PC-3 (cell line): ENCODE measurements around the gene NAA38. TPM values are rescaled to one million over a fixed set of nuclear protein-coding genes. Genes with fewer than 3 reads are reported as not detected.

Experiments
- ATAC-seq: fragments of 200-7000 bp; cut with Tn5 transposase; 2 replicates; pipeline ENCODE4 v1.9.1; 2020; ENCODE audit warnings: mild to moderate bottlenecking, moderate library complexity
- BruUV-seq: library from RNA; stranded (reverse); fragments of 400-500 nt; replicated peaks from 2 replicates; lab custom pipeline; 2021; lab: Mats Ljungman, UMichigan
- CTCF ChIA-PET: fragments of 300-600 bp; sonication (Branson Sonifier 250); formaldehyde crosslinking; loops from one replicate; lab custom pipeline; 2022; ENCODE audit warnings: antibody characterized with exemption; lab: Charles Lee
- POLR2A ChIA-PET: fragments of 300-600 bp; sonication (Branson Sonifier 250); formaldehyde crosslinking; loops from one replicate; lab custom pipeline; 2022; ENCODE audit warnings: antibody characterized with exemption; ENCODE audit not compliant: unreplicated experiment; lab: Charles Lee
- DNase-seq: peaks from one replicate; pipeline ENCODE4 v3.0.0-alpha.2; 2015
- H2AFZ ChIP-seq: fragments of 300-600 bp; sonication (generic); 2 replicates; pipeline ENCODE4 v1.6.0; 2016; ENCODE audit warnings: antibody characterized with exemption, low read length
- H3F3A ChIP-seq: fragments of 300-600 bp; sonication (generic); one replicate; pipeline ENCODE4 v1.6.0; 2017; ENCODE audit warnings: antibody characterized with exemption, low read length, control low read depth, mild to moderate bottlenecking; ENCODE audit not compliant: unreplicated experiment
- H3K27ac ChIP-seq: fragments of 300-600 bp; sonication (generic); 2 replicates; pipeline ENCODE4 v1.5.1; 2016; ENCODE audit warnings: mild to moderate bottlenecking, low read length
- H3K27me3 ChIP-seq: fragments of 300-600 bp; sonication (generic); 2 replicates; pipeline ENCODE4 v1.6.1; 2016; ENCODE audit warnings: low read length, mixed read lengths
- H3K36me3 ChIP-seq: fragments of 300-600 bp; sonication (generic); 2 replicates; pipeline ENCODE4 v1.6.1; 2016; ENCODE audit warnings: low read depth, mixed run types, low read length, mixed read lengths
- H3K4me1 ChIP-seq: fragments of 300-600 bp; sonication (generic); 2 replicates; pipeline ENCODE4 v1.5.1; 2016; ENCODE audit warnings: low read length; ENCODE audit not compliant: insufficient read depth
- H3K4me2 ChIP-seq: fragments of 300-600 bp; sonication (generic); 2 replicates; pipeline ENCODE4 v1.6.0; 2016; ENCODE audit warnings: low read length
- H3K4me3 ChIP-seq: fragments of 300-600 bp; sonication (generic); 2 replicates; pipeline ENCODE4 v1.5.1; 2016; ENCODE audit warnings: mild to moderate bottlenecking, low read length, mixed read lengths
- H3K79me2 ChIP-seq: fragments of 300-600 bp; sonication (generic); 2 replicates; pipeline ENCODE4 v1.6.1; 2017; ENCODE audit warnings: low read length, mixed read lengths
- H3K9ac ChIP-seq: fragments of 300-600 bp; sonication (generic); 2 replicates; pipeline ENCODE4 v1.6.0; 2016; ENCODE audit warnings: mild to moderate bottlenecking, low read length
- H3K9me2 ChIP-seq: fragments of 300-600 bp; sonication (generic); replicated peaks from 2 replicates; pipeline ENCODE4 v1.6.1; 2016; ENCODE audit warnings: mixed run types, low read length, mixed read lengths
- H3K9me3 ChIP-seq: fragments of 300-600 bp; sonication (generic); 2 replicates; pipeline ENCODE4 v1.6.1; 2016; ENCODE audit warnings: low read length, mixed read lengths
- H4K20me1 ChIP-seq: fragments of 300-600 bp; sonication (generic); 2 replicates; pipeline ENCODE4 v1.6.1; 2016; ENCODE audit warnings: low read length, mixed read lengths
- EZH2 ChIP-seq: fragments of 300-600 bp; sonication (generic); IDR thresholded peaks from one replicate; pipeline ENCODE4 v1.6.1; 2017; ENCODE audit warnings: antibody characterized with exemption, mild to moderate bottlenecking, low read length; ENCODE audit not compliant: unreplicated experiment
- EZH2phosphoT487 ChIP-seq: fragments of 300-600 bp; sonication (generic); IDR thresholded peaks from 2 replicates; pipeline ENCODE4 v1.6.1; 2018; ENCODE audit warnings: mild to moderate bottlenecking, antibody characterized with exemption, low read length, borderline replicate concordance
- intact Hi-C: fragments of 100-400 bp; cut with micrococcal nuclease; formaldehyde crosslinking; loops from 2 replicates; pipeline ENCODE4 v1.9.0; 2023
- total RNA-seq: library from RNA; depleted of rRNA; stranded (reverse); fragments of >200 nt; gene quantifications from 2 replicates; pipeline ENCODE4 v1.2.3, GENCODE V29; 2014
- TF ChIP-seq, protein P1 (sequence below): fragments of 300-600 bp; sonication (generic); conservative IDR thresholded peaks from 2 replicates; pipeline ENCODE4 v1.5.1; 2017; ENCODE audit warnings: antibody characterized with exemption, low read depth, mild to moderate bottlenecking, low read length

The NAA38 gene
- total RNA-seq, 1 experiment from 2014 or later = 403 TPM

- peak overlapping the region; percentile 95 for H3K4me2 ChIP-seq
- H3K9me3 ChIP-seq = no peaks in the 10 kb centered on the region
- peak overlapping the region; percentile 55 for H2AFZ ChIP-seq
- TF ChIP-seq EZH2phosphoT487 (no peak), EZH2 (no peak)
- TF ChIP-seq, protein P1, sequence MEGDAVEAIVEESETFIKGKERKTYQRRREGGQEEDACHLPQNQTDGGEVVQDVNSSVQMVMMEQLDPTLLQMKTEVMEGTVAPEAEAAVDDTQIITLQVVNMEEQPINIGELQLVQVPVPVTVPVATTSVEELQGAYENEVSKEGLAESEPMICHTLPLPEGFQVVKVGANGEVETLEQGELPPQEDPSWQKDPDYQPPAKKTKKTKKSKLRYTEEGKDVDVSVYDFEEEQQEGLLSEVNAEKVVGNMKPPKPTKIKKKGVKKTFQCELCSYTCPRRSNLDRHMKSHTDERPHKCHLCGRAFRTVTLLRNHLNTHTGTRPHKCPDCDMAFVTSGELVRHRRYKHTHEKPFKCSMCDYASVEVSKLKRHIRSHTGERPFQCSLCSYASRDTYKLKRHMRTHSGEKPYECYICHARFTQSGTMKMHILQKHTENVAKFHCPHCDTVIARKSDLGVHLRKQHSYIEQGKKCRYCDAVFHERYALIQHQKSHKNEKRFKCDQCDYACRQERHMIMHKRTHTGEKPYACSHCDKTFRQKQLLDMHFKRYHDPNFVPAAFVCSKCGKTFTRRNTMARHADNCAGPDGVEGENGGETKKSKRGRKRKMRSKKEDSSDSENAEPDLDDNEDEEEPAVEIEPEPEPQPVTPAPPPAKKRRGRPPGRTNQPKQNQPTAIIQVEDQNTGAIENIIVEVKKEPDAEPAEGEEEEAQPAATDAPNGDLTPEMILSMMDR = 0 out of 2 replicates have a peak, but pooled peaks have one; percentile 10
- CTCF ChIA-PET = no interaction called here
- H3K27ac ChIP-seq = peak overlapping the region; percentile 96
- no peaks in the 10 kb centered on the region for H3K9me2 ChIP-seq
- H3F3A ChIP-seq = peaks cover 11% of the 10 kb centered on the region
- peak overlapping the region; percentile 94 for H3K4me3 ChIP-seq
- peak overlapping the region; percentile 76 for H3K9ac ChIP-seq
- TSS peak; percentile 39 for BruUV-seq
- DNase-seq (no peak), ATAC-seq (peak; percentile 19)
- intact Hi-C loops = loop anchor here (1.0 to 2.0 kb wide), 3 partner anchors 24 to 232 kb away; partner anchors contain the start of genes ALOXE3 and CNTROB
- H4K20me1 ChIP-seq = no peaks in the 10 kb centered on the region
- H3K36me3 ChIP-seq = peaks cover 10% of the 10 kb centered on the region; the same call in 1 of the 2 replicates
- POLR2A ChIA-PET = no interaction called here
- no peaks in the 10 kb centered on the region for H3K27me3 ChIP-seq
- H3K4me1 ChIP-seq = peaks cover 29% of the 10 kb centered on the region
- H3K79me2 ChIP-seq = peaks cover 39% of the 10 kb centered on the region
Observed at GRCh38 chr17:7887038-7887481, 29.7 kb upstream of the NAA38 start.

DNA sequence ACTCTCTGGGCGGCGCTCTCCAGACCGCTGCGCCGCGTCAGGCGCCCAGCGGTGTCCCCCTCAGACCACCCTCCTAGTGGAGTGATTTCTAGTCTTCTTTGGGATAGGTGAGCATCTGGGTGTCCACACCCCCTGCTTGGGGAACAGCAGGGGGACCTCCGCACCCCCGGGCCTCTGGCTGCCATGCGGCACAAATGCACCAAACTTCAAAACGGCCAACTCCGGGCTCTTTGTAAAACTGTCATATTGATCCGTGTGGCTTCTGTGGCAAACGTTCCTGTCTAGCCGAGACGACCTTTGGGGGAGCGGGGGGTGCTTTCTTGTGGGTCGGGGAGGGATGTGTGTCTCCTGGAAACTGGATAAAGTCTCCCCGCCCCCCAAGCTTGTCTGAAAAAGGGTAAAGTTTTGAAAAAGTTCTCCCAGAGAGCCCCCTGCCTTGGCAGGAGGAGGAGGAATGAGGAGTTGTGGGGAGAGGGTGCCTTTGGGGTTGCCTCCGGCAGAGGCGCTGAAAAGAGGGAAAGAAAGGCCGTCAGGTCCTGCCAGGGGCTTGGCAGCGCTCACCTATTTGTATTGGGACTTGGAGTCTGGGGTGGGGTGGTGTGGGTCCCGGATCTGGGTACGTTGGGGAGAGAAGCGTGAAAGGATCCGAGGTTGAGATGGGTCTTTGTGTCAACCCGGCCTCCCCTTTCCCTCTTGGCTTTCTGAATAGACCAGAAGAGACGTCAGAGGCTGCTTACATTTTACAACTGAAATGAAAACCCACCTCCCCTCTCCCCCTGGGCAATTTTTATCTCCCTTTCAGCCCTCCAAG lies 29.1 kb upstream of the NAA38 start:
- peak overlapping the region; percentile 96 for H3K27ac ChIP-seq
- H3F3A ChIP-seq = peaks cover 11% of the 10 kb centered on the region
- no peaks in the 10 kb centered on the region for H4K20me1 ChIP-seq
- H3K4me3 ChIP-seq = peak overlapping the region; percentile 94
- H3K36me3 ChIP-seq = peaks cover 10% of the 10 kb centered on the region; the same call in 1 of the 2 replicates
- intact Hi-C loops = loop anchor here (1.0 to 2.0 kb wide), 3 partner anchors 24 to 232 kb away; partner anchors contain the start of genes ALOXE3 and CNTROB
- peak overlapping the region; percentile 55 for H2AFZ ChIP-seq
- ChIA-PET POLR2A (no interaction called here), CTCF (no interaction called here)
- no peaks in the 10 kb centered on the region for H3K27me3 ChIP-seq
- ATAC-seq = peak; percentile 4; the same call in 1 of the 2 replicates
- H3K4me1 ChIP-seq = peaks cover 29% of the 10 kb centered on the region
- peak overlapping the region; percentile 76 for H3K9ac ChIP-seq
- peaks cover 39% of the 10 kb centered on the region for H3K79me2 ChIP-seq
- H3K9me3 ChIP-seq = no peaks in the 10 kb centered on the region
- TF ChIP-seq EZH2 = no peak
- TF ChIP-seq EZH2phosphoT487 = no peak
- TF ChIP-seq, protein P1 = no peak
- H3K9me2 ChIP-seq = no peaks in the 10 kb centered on the region
- peak overlapping the region; percentile 95 for H3K4me2 ChIP-seq
- TSS peak; percentile 54 for BruUV-seq
- peak; percentile 25 for DNase-seq
